Measurements from ENCODE around the gene SRA1.
"Not testable (repeated sequence)": the region's sequence is repeated elsewhere in the genome, so short reads cannot be mapped to it uniquely, and the experiment has no call there.

The SRA1 gene

DNA sequence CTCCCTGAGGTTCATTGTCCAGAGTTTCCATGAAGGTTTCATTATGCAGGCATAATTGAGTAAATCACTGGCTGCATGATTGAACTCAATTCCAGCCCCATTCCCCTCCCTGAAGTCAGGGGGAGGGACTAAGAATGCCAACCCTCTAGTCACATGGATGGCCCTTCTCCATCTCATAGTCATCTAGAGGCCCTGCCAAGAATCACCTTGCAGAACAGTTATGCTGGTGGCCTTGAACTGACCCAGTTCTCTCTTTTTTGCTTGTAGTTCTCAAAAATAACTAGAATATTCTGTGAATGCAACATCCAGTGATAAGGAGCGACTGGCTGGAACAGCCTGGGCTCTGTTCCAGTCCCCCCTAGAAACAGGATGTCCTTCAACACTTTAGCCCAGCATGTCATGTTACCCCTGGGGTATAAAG is 39.1 kb upstream of the SRA1 start:
- H3K4me3 ChIP-seq (replicated peaks; ENCODE audit: insufficient read depth, low read length), result no peak overlapping the region
- no peaks in the 10 kb centered on the region for H3K27me3 ChIP-seq (ENCODE audit: insufficient read depth, poor library complexity, severe bottlenecking)
- peak overlapping the region; percentile 59; the same call in 1 of the 2 replicates for H3K27ac ChIP-seq (replicated peaks)
- no peak for TF ChIP-seq POLR2AphosphoS5 (IDR thresholded peaks at IDR 0.05; ENCODE audit: low read depth)
- TF ChIP-seq, protein P1, sequence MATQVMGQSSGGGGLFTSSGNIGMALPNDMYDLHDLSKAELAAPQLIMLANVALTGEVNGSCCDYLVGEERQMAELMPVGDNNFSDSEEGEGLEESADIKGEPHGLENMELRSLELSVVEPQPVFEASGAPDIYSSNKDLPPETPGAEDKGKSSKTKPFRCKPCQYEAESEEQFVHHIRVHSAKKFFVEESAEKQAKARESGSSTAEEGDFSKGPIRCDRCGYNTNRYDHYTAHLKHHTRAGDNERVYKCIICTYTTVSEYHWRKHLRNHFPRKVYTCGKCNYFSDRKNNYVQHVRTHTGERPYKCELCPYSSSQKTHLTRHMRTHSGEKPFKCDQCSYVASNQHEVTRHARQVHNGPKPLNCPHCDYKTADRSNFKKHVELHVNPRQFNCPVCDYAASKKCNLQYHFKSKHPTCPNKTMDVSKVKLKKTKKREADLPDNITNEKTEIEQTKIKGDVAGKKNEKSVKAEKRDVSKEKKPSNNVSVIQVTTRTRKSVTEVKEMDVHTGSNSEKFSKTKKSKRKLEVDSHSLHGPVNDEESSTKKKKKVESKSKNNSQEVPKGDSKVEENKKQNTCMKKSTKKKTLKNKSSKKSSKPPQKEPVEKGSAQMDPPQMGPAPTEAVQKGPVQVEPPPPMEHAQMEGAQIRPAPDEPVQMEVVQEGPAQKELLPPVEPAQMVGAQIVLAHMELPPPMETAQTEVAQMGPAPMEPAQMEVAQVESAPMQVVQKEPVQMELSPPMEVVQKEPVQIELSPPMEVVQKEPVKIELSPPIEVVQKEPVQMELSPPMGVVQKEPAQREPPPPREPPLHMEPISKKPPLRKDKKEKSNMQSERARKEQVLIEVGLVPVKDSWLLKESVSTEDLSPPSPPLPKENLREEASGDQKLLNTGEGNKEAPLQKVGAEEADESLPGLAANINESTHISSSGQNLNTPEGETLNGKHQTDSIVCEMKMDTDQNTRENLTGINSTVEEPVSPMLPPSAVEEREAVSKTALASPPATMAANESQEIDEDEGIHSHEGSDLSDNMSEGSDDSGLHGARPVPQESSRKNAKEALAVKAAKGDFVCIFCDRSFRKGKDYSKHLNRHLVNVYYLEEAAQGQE (IDR thresholded peaks at IDR 0.05; ENCODE audit: insufficient replicate concordance, low read depth), result no peak
- TF ChIP-seq, protein P2, sequence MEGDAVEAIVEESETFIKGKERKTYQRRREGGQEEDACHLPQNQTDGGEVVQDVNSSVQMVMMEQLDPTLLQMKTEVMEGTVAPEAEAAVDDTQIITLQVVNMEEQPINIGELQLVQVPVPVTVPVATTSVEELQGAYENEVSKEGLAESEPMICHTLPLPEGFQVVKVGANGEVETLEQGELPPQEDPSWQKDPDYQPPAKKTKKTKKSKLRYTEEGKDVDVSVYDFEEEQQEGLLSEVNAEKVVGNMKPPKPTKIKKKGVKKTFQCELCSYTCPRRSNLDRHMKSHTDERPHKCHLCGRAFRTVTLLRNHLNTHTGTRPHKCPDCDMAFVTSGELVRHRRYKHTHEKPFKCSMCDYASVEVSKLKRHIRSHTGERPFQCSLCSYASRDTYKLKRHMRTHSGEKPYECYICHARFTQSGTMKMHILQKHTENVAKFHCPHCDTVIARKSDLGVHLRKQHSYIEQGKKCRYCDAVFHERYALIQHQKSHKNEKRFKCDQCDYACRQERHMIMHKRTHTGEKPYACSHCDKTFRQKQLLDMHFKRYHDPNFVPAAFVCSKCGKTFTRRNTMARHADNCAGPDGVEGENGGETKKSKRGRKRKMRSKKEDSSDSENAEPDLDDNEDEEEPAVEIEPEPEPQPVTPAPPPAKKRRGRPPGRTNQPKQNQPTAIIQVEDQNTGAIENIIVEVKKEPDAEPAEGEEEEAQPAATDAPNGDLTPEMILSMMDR (IDR thresholded peaks at IDR 0.05; ENCODE audit: insufficient read depth, low read length), result no peak
- TF ChIP-seq GABPA (IDR thresholded peaks at IDR 0.05; ENCODE audit: low read depth), result no peak
- no peak for TF ChIP-seq SPI1 (IDR thresholded peaks at IDR 0.05; ENCODE audit: borderline replicate concordance, low read depth)
- no peak for DNase-seq (ENCODE audit: low read depth in 1 of 2, low spot score in 1 of 2)

DNA sequence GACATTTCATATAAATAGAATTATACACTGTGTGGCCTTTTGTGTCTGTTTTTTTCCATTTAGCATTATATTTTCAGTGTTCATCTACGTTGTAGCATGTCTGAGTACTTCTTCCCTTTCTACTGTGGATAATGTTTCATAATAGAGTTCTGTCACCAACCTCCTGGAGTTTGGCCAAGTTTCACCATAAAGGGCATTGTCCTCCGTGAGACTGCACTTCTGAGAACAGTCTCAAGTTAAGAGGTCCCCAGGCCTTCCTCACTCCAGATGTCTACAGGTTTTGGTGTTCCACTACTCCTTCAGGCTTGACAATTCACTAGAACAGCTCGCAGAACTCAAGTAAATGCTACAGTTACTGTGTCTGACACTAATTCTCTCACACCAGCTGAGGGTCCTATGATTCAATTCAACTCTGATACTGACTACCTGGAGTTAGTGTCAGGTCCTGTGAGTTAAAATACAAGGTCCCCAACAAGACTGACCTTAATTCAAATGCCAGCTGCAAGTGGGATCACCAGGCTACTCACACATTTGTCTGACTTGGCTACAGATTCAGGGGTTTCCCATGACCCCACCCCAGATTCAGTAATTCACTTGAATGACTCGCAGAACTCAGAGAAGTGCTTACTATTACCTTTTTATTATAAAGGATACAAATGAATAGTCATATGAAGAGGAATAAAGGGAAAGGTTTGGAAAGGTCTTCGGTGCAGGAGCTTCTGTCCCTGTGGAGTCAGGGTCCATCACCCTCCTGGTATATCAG is 38.4 kb upstream of the SRA1 start:
- Histone ChIP-seq H3K4me3 (replicated peaks; ENCODE audit: insufficient read depth, low read length) (no peak overlapping the region), H3K27me3 (ENCODE audit: insufficient read depth, poor library complexity, severe bottlenecking) (no peaks in the 10 kb centered on the region), H3K27ac (replicated peaks) (peak overlapping the region; percentile 59)
- DNase-seq (ENCODE audit: low read depth in 1 of 2, low spot score in 1 of 2), result peak; percentile 93 to 97
- TF ChIP-seq, protein P1 (IDR thresholded peaks at IDR 0.05; ENCODE audit: insufficient replicate concordance, low read depth), result no peak
- TF ChIP-seq GABPA (IDR thresholded peaks at IDR 0.05; ENCODE audit: low read depth) (no peak), POLR2AphosphoS5 (IDR thresholded peaks at IDR 0.05; ENCODE audit: low read depth) (peak; percentile 68), SPI1 (IDR thresholded peaks at IDR 0.05; ENCODE audit: borderline replicate concordance, low read depth) (peak; percentile 40; the same call in 1 of the 2 replicates)
- TF ChIP-seq, protein P2 (IDR thresholded peaks at IDR 0.05; ENCODE audit: insufficient read depth, low read length), result no peak

DNA sequence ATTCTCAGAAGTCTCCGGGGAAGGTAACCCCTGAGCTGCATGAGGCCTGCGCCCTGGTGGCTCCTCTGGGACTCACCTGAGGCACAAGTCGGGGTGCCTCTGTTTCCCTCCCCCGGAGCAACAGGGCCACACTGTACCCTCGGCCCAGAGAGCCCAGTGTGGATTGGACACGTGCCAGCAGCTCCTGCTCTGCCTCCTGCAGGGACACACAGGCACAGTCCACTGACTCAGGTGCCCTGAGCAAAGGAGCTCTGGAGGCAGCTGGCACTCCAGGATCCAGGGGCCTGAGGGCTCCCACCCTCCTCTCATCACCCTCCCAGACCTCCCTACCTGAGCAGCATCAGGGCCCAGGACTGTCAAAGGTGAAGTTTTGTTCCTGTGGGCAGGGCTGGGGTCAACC is 36.9 kb upstream of the SRA1 start:
- DNase-seq (ENCODE audit: low read depth in 1 of 2, low spot score in 1 of 2), result no peak
- Histone ChIP-seq H3K27me3 (ENCODE audit: insufficient read depth, poor library complexity, severe bottlenecking) (no peaks in the 10 kb centered on the region), H3K4me3 (replicated peaks; ENCODE audit: insufficient read depth, low read length) (no peak overlapping the region), H3K27ac (replicated peaks) (no peak overlapping the region)
- TF ChIP-seq, protein P2 (IDR thresholded peaks at IDR 0.05; ENCODE audit: insufficient read depth, low read length), result no peak
- TF ChIP-seq SPI1 (IDR thresholded peaks at IDR 0.05; ENCODE audit: borderline replicate concordance, low read depth) (no peak), POLR2AphosphoS5 (IDR thresholded peaks at IDR 0.05; ENCODE audit: low read depth) (no peak), GABPA (IDR thresholded peaks at IDR 0.05; ENCODE audit: low read depth) (no peak)
- TF ChIP-seq, protein P1 (IDR thresholded peaks at IDR 0.05; ENCODE audit: insufficient replicate concordance, low read depth), result no peak

DNA sequence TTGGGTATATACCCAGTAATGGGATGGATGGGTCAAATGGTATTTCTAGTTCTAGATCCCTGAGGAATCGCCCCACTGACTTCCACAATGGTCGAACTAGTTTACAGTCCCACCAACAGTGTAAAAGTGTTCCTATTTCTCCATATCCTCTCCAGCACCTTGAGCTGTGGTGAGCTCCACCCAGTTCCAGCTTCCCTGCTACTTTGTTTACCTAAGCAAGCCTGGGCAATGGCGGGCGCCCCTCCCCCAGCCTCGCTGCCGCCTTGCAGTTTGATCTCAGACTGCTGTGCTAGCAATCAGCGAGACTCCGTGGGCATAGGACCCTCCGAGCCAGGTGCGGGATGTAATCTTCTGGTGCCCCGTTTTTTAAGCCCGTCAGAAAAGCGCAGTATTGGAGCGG is 35.8 kb upstream of the SRA1 start:
- H3K27ac ChIP-seq (replicated peaks); H3K27me3 ChIP-seq (ENCODE audit: insufficient read depth, poor library complexity, severe bottlenecking); DNase-seq (ENCODE audit: low read depth in 1 of 2, low spot score in 1 of 2); H3K4me3 ChIP-seq (replicated peaks; ENCODE audit: insufficient read depth, low read length): not testable (repeated sequence)

All from HL-60 (cell line).